CD4-positive, alpha-beta T cell treated with Interleukin-4 for 1 hour (primary cell): Measurements from ENCODE around the gene PLPPR3.

Source experiments
- DNase-seq, 2 donors: peaks; one replicate each; pipeline ENCODE4 v3.0.0-alpha.2; 2020 to 2022

The PLPPR3 gene

DNA sequence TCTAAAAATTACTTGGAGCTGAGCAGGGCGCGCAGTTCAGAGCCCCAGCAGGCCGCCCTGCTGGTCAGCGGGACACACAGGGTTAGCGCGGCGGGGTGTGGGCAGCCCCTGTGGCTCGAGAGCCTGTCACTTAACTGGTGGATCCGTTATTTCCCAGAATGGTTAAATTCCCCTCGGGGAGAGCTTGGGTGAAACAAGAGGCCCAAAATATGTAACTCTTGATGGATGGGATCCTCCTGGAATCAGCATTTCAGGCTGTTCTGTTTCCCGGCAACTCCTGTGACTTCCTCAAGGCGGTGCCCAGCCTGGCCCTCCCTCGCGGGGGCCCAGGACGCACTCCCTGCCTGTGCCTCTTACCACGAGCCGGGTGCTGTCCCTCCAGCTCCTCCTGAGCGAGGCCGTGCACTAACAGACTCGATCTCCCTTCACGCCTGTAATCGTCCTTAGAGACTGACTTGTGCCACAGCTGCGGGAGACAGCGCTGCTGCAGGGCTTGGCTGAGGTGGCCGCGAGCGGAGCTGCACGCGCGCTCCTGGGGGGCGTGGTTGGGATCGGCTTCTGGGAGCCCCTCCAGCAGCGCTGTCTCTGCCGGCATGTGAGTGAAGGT is 14.8 kb downstream of the PLPPR3 start:
- no peak for DNase-seq

DNA sequence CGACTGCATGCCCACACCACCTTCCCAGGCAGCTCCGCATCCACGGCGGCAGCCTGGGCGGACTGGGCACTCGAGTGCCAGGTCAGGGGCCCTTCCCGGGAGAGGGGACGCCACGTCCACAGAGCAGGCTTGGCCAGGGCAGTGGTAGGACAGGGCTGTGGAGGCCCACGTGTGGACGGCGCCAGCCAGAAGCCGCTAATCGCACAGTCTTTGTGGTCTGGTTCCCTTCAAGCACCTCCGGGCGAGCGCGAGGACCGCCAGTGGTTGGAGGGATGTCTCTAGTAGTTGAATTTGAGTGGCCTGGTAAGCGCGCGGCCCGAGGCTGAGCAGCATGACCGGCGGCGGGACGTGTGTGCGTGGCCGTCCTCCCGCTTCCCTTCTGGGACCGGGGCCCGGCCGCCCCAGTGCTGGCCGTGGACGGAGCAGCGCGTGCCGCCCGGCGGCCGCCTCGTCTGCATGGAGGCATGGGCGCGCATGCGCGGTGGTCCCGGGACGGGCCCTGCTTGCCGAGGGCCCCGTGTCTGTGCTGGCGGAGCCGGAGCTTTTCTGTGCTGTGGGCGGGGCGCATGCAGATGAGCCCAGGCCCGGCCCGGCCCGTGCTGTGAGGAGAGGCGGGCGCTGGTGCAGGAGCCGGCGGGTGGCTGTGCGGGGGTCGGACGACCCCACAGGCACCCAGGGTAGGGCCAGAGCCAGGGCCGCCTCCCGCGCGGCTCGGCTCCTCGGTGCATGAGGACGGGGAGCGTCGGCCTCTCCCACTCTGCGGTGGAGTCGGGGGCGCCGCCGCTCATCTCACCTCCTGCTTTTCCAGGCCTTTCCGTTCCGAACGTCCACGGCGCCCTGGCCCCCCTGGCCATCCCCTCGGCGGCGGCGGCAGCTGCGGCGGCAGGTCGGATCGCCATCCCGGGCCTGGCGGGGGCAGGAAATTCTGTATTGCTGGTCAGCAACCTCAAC is 15.9 kb downstream of the PLPPR3 start:
- DNase-seq = no peak

DNA sequence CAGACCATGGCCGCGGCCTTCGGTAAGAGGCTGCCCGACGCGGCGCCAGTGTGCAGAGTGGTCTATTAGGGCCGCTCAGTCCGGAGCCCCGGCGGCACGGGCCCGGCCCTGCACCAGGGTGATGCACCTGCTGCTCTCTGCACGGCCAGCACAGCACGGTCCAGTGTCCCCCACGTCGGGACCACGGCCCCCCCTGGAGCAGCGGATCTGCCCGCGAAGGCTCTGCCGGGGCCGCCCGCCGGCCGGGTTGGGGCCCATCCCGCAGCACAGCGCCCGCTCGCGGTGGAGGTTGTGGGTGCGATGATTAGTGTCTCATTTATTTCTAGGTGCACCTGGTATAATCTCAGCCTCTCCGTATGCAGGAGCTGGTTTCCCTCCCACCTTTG is 16.6 kb downstream of the PLPPR3 start:
- DNase-seq = no peak

GRCh38 chr19:804419-805165 is 17.2 kb downstream of the PLPPR3 start:
- DNase-seq = no peak

GRCh38 chr19:803686-804418 is 17.9 kb downstream of the PLPPR3 start:
- no peak for DNase-seq

GRCh38 chr19:803099-803561 is 18.6 kb downstream of the PLPPR3 start:
- no peak for DNase-seq

GRCh38 chr19:802498-803098 is 19.2 kb downstream of the PLPPR3 start:
- DNase-seq = no peak

DNA sequence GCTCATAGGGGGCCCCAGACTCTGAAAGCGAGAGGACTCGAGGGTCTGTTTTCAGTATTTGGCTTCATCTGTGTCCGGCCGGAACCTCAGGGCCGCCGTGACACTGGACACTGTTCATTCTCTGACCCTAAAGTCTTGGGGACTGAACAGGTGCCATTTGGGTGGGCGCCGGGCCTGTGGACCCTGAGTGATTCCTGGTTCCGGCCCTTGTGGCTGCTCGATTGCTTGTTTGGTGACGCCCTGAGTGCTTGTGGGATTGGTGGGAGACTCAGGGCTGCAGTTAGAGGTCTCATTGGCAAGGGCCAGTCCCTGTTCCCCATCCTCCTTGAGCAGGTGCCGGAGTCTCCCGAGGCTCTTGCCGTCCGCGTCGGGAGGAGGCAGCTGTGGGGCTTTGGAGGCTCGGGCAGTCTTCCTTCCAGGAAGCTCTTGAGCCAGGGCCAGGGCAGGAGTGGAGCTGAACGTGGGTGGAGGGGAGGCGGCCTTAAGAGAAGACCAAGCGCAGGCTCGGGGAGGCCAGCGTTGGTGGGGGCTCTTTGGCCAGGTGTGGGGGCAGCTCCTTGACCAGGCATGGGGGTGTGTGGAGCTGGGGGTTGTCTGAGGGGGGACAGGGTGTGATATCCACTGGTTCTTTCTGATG is 19.8 kb downstream of the PLPPR3 start:
- DNase-seq = no peak

DNA sequence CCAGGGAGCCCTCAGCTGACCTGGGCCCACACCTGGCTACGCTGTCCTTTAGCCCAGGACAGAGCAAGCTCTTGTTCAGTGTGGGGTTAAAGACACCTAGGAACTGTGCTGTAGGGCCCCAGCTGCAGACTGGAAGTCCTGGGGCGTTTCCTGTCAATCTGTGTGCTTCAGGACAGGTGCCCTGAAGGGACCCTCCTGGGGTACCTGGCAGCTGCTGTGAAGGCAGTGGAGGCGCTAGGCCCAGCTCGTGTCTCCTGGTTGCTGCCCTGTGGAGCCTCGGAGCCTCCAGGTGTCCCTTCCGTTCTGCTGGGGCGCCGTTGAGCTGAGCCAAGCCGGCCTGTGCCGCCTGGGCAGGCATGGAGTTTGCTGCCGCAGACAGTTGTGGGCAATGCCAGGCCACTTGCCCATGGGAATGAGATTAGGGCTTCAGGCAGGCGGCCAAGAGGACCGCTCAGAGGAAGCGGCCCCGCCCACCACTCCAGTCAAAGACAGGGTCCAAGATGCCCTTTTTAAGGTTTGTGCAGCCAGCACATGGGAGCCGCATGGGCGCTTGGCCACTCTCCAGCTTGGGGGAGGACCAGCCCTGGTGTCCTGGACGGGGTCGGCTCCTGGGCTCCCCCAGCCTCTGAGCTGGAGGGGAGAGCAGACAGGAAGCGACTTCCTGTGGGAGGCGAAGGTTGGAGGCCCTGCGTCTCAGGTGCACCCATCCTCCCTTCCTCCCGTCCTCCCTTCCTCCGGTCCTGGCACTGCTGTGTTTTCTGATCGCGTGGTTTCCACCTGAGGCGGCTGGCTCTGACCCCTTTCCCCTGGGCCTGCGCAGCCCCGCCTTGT is 20.5 kb downstream of the PLPPR3 start:
- no peak for DNase-seq

DNA sequence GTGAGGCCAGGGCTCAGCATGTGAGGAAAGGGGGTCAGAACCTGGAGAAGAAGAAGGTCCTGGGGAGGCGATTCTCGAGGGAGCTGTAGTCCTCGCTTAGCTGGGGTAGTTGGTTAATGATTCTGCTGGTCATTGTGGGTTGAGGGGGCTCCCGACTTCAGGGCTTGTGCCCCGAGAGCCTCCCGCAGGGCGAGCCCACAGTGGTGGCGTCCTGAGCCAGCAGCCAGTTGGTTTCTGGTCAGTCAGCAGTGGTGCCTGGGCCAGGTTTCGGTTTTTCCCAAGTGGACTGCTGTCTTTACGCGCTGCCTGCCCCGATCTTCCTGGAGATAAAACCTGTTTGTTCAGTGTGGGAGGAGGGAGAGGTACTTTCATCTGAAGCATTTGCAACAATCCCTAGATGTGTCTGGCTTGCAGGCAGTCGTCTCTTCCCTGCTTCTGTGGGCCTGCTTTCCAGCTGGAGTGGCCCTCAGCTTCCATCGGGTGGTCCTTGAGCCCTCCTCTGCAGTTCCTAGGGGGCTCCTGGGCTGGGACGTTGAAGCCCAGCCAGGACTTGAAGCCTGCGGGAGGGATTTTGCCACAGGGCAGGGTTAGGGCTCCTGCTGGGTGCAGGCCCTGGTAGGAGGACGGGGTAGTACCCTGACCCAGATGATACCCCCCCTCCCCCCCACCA is 21.3 kb downstream of the PLPPR3 start:
- DNase-seq = no peak

DNA sequence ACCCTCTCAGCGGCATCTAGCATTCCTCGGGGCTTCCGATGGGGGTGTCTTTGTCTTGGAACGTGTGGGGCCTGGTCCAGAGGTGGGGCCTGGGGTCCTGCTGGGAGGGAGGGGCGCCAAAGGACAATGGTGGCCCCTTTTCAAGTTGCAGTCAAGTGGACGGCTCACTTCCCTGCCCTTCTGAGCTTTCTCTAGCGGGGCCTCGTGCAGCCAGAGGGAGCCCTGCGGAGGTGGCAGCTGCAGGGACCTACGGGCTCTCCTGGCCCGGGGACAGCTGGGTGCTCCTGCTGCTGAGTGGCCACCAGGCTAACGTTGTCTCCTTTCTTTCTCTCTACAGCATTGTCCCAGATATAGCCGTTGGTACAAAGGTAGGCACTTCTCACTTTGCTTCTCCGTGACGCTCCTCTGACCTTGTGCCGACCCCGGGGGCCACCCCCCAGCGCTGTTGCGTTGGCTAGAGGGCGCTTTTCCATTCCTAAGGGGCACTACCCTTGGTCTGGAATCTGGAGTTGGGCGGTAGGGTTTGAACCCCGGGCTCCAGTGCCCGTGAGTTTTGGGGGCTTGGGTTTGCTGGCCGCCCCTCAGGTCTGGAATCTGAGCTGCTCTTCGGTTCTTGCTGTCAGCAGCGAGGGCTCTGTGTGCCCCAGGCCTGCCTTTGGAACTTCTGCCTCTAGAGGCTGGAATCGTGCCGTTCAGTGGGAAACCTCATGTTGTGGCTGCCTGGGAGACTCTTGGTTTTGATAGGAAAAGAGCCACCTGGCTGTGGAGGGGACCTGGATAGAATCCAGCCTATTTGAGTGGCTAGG is 22.5 kb downstream of the PLPPR3 start:
- no peak for DNase-seq

DNA sequence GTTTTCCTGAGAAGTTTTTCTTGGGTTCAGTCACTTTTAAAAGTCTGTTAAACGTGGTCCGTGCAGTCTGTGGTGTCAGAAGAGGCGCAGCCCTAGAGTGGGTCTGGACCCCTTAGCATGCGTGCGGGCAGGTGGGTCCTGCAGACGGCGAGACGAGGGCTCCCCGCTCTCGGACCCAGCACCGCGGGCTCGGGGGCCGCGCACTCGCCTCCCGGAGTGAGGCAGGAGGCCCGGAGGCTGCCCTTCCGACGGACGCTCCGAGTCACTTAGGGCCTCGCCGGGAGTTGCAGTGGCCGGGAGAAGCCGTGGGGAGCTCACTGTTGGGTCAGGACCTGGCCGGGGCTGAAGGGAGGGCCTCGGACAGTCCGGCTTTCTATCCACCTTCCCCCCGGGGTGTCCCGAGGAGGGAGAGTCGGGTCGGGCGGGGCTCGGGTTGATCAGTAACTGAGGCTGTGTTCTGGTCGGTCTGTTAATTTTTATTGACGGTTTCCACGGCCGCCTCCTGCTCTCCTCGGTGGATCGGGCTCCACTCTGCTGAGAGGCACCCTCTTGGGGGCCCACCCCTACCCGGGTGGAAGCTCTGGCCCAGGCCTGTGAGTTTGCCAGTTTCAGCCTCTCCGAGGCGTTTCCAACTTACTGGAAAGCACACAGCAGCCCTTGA is 23.2 kb downstream of the PLPPR3 start:
- DNase-seq = no peak

DNA sequence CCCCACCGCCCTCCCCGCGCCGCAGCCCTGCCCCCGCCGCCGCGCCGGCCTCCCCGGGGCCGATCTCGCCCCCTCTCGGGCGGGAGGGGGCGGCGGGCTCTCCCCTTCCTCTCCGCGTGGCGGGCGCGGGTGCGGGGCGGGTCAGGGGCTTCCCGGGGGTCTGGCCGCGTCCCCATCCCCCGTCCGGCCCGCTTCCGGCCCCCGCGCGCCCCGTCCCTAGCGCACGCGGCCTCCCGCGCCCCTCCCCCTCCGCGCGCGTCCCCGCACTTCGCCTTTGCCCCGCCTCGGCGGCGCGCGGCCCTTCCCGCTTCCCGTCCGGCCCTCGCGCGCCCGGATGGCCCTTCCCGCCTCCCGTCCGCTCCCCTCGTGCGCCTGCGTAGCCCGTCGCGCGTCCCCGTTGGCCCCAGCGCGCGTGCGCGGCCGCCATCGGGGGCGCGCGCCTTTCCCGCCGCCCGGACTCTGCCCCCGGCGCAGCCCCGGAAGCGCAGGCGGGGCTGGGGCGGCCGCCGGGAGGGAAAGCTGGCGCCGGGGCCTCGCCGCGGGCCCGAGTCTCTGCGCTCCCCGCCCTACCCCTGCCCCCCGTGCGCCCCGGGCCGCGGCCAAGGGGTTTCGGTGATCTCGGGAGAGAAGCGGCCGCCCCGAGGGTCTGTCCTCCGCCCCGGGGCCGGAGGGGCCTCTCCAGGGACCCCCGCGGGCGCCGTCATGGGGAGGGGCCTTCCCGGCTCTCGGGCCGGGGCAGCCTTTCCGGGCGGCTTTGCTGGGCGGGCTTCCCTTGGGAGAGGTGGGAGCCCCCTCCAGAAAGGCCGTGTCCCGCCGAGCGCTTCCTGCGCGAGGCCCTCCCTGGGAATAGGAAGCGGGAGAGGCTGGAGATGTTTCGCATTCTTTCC is 24.0 kb downstream of the PLPPR3 start:
- DNase-seq = peak; percentile 89 to 90

GRCh38 chr19:796692-797527 is 24.8 kb downstream of the PLPPR3 start, which contains the start of gene PTBP1:
PTBP1 (plus strand) TSS chr19:797452; CDS start chr19:797498, 46 bp downstream.
- peak; percentile 100 for DNase-seq

DNA sequence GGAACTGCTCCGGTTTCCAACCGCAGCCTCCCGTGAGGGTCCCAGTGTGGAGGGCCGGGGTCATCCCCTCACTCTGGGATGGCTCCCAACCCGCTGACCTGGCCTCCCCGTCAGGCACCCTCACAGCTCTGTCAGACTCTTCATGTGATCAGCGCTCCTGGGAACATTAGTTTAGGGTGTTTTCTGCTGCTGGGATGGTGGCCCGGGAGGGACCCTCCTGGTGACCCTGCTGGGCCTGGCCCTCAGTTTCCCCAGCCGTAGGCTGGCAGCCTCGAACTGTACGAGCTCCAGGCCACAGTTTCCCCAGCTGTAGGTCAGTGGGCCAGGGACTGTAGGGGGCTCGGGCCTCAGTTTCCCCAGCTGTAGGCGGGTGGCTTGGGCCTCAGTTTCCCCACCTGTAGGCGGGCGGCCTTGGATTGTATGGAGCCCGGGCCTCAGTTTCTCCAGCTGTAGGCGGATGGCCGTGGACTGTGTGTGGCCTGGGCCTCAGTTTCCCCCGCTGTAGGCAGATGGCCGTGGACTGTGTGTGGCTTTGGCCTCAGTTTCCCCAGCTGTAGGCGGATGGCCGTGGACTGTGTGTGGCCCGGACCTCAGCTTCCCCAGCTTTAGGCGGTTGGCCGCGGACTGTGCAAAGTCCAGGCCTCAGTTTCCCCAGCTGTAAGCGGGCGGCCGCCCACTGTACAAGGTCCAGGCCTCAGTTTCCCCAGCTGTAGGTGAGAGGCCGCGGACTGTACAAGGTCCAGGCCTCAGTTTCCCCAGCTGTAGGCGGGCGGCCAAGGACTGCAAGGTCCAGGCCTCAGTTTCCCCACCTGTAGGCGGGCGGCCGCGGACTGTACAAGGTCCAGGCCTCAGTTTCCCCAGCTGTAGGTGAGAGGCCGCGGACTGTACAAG is 25.8 kb downstream of the PLPPR3 start:
- no peak for DNase-seq
